H9 (cell line): ENCODE results near the gene NACA. TPM values are rescaled to one million over a fixed set of nuclear protein-coding genes. Genes with fewer than 3 reads are reported as not detected.

Source experiments
- DNase-seq: peaks from one replicate; pipeline ENCODE4 v3.0.0-alpha.2; 2017
- H2AFZ ChIP-seq: one replicate; pipeline ENCODE4 v1.6.1; 2013; ENCODE audit warnings: mild to moderate bottlenecking, low read length, control low read depth, moderate library complexity
- H2AK5ac ChIP-seq: 2 replicates; pipeline ENCODE4 v1.6.1; 2013; ENCODE audit warnings: low read length, control low read depth, mixed read lengths; ENCODE audit not compliant: insufficient read length
- H2BK120ac ChIP-seq: one replicate; pipeline ENCODE4 v1.6.1; 2013; ENCODE audit warnings: low read depth, mild to moderate bottlenecking, low read length, control low read depth, inconsistent platforms; ENCODE audit not compliant: poor library complexity, severe bottlenecking
- H2BK12ac ChIP-seq: 2 replicates; pipeline ENCODE4 v1.6.1; 2013; ENCODE audit warnings: low read length, control low read depth, mixed read lengths, low read depth; ENCODE audit not compliant: insufficient read length
- H2BK15ac ChIP-seq: 2 replicates; pipeline ENCODE4 v1.6.1; 2013; ENCODE audit warnings: low read depth, low read length, control low read depth
- H2BK20ac ChIP-seq: one replicate; pipeline ENCODE4 v1.6.1; 2013; ENCODE audit warnings: low read depth, mild to moderate bottlenecking, low read length, control low read depth, inconsistent platforms; ENCODE audit not compliant: poor library complexity, severe bottlenecking
- H2BK5ac ChIP-seq: 2 replicates; pipeline ENCODE4 v1.6.1; 2013; ENCODE audit warnings: low read length, control low read depth, mixed read lengths; ENCODE audit not compliant: insufficient read length
- H3K14ac ChIP-seq: 2 replicates; pipeline ENCODE4 v1.6.1; 2013; ENCODE audit warnings: low read length, control low read depth; ENCODE audit not compliant: insufficient read depth
- H3K18ac ChIP-seq: 2 replicates; pipeline ENCODE4 v1.6.1; 2013; ENCODE audit warnings: low read depth, mild to moderate bottlenecking, mixed read lengths, low read length, control low read depth; ENCODE audit not compliant: insufficient read length
- H3K23ac ChIP-seq: 2 replicates; pipeline ENCODE4 v1.6.1; 2013; ENCODE audit warnings: low read length, control low read depth, mixed read lengths, low read depth; ENCODE audit not compliant: insufficient read length
- H3K23me2 ChIP-seq: 2 replicates; pipeline ENCODE4 v1.6.1; 2013; ENCODE audit warnings: low read depth, mild to moderate bottlenecking, mixed read lengths, low read length, control low read depth; ENCODE audit not compliant: insufficient read length, poor library complexity, severe bottlenecking
- H3K27ac ChIP-seq: 2 replicates; pipeline ENCODE4 v1.5.1; 2013; ENCODE audit warnings: low read length, control low read depth, mixed read lengths, low read depth; ENCODE audit not compliant: insufficient read length
- H3K27me3 ChIP-seq: 2 replicates; pipeline ENCODE4 v1.6.1; 2013; ENCODE audit warnings: low read length, control low read depth, inconsistent platforms; ENCODE audit not compliant: insufficient read depth
- H3K4ac ChIP-seq: 2 replicates; pipeline ENCODE4 v1.6.1; 2013; ENCODE audit warnings: low read depth, mild to moderate bottlenecking, control low read depth, inconsistent platforms, low read length, moderate library complexity
- H3K4me1 ChIP-seq: 2 replicates; pipeline ENCODE4 v1.6.1; 2013; ENCODE audit warnings: low read length, control low read depth, inconsistent platforms; ENCODE audit not compliant: insufficient read depth
- H3K4me2 ChIP-seq: 2 replicates; pipeline ENCODE4 v1.6.1; 2013; ENCODE audit warnings: low read length, control low read depth, mixed read lengths; ENCODE audit not compliant: insufficient read length, insufficient read depth
- H3K56ac ChIP-seq: 2 replicates; pipeline ENCODE4 v1.6.1; 2013; ENCODE audit warnings: low read depth, mild to moderate bottlenecking, mixed read lengths, low read length, control low read depth; ENCODE audit not compliant: insufficient read length
- H3K79me1 ChIP-seq: 2 replicates; pipeline ENCODE4 v1.6.1; 2013; ENCODE audit warnings: low read depth, mild to moderate bottlenecking, moderate library complexity, low read length, control low read depth, inconsistent platforms; ENCODE audit not compliant: insufficient read depth, poor library complexity, severe bottlenecking
- H3K79me2 ChIP-seq: 2 replicates; pipeline ENCODE4 v1.6.1; 2013; ENCODE audit warnings: low read length, control low read depth, inconsistent platforms; ENCODE audit not compliant: insufficient read depth
- H3K9ac ChIP-seq: 2 replicates; pipeline ENCODE4 v1.6.1; 2013; ENCODE audit warnings: low read length, control low read depth, mixed read lengths; ENCODE audit not compliant: insufficient read length; ENCODE audit errors: extremely low read depth
- H3K9me3 ChIP-seq: one replicate; pipeline ENCODE4 v1.6.1; 2013; ENCODE audit warnings: low read depth, low read length, inconsistent platforms; ENCODE audit not compliant: control insufficient read depth
- H3T11ph ChIP-seq: one replicate; pipeline ENCODE4 v1.6.1; 2013; ENCODE audit warnings: mild to moderate bottlenecking, low read length, control low read depth, inconsistent platforms
- H4K20me1 ChIP-seq: one replicate; pipeline ENCODE4 v1.6.1; 2013; ENCODE audit not compliant: control insufficient read depth, insufficient read length, insufficient read depth
- H4K5ac ChIP-seq: 2 replicates; pipeline ENCODE4 v1.6.1; 2013; ENCODE audit warnings: low read depth, mild to moderate bottlenecking, mixed read lengths, low read length, control low read depth; ENCODE audit not compliant: insufficient read length
- H4K8ac ChIP-seq: replicated peaks from 2 replicates; pipeline ENCODE4 v1.6.1; 2013; ENCODE audit warnings: low read length, control low read depth, mixed read lengths, low read depth; ENCODE audit not compliant: insufficient read length
- H4K91ac ChIP-seq: 2 replicates; pipeline ENCODE4 v1.6.1; 2013; ENCODE audit warnings: low read depth, mild to moderate bottlenecking, moderate library complexity, mixed read lengths, low read length, control low read depth; ENCODE audit not compliant: insufficient read length
- H3K27ac Mint-ChIP-seq, 3 experiments: 2 replicates in 2 of 3; 3 replicates in 1 of 3; pipeline ENCODE4 v1.8.0; 2020 to 2021; ENCODE audit warnings: mixed read lengths in 3 of 3, mild to moderate bottlenecking in 1 of 3, moderate library complexity in 1 of 3
- H3K27me3 Mint-ChIP-seq: 2 replicates; pipeline ENCODE4 v1.8.0; 2021; ENCODE audit warnings: low read depth, mild to moderate bottlenecking, moderate library complexity, mixed read lengths
- H3K36me3 Mint-ChIP-seq, 3 experiments: 2 replicates in 2 of 3; 3 replicates in 1 of 3; pipeline ENCODE4 v1.8.0; 2020 to 2021; ENCODE audit warnings: low read depth in 3 of 3, mixed read lengths in 3 of 3; ENCODE audit not compliant: insufficient read depth in 1 of 3
- H3K4me1 Mint-ChIP-seq, 2 experiments: 2 replicates each; pipeline ENCODE4 v1.8.0; 2020; ENCODE audit warnings: mixed read lengths in 2 of 2
- H3K4me3 Mint-ChIP-seq, 2 experiments: 2 replicates in 1 of 2; 3 replicates in 1 of 2; pipeline ENCODE4 v1.8.0; 2020 to 2021; ENCODE audit warnings: mild to moderate bottlenecking in 2 of 2, mixed read lengths in 2 of 2, moderate library complexity in 1 of 2
- H3K9me3 Mint-ChIP-seq, 2 experiments: 2 replicates in 1 of 2; 3 replicates in 1 of 2; pipeline ENCODE4 v1.8.0; 2020; ENCODE audit warnings: mild to moderate bottlenecking in 2 of 2, mixed read lengths in 2 of 2, moderate library complexity in 1 of 2
- total RNA-seq: library from RNA; stranded (reverse); gene quantifications from 2 replicates; pipeline ENCODE4 v1.2.1, GENCODE V29; 2021
- TF ChIP-seq, protein P1 (sequence below): fragments of 200-600 bp; sonication (generic); conservative IDR thresholded peaks from 3 replicates; pipeline ENCODE4 v1.8.0; 2021; ENCODE audit warnings: antibody characterized with exemption, mild to moderate bottlenecking

NACA gene
- total RNA-seq, 1 experiment from 2014 or later, result 1,204 TPM

DNA sequence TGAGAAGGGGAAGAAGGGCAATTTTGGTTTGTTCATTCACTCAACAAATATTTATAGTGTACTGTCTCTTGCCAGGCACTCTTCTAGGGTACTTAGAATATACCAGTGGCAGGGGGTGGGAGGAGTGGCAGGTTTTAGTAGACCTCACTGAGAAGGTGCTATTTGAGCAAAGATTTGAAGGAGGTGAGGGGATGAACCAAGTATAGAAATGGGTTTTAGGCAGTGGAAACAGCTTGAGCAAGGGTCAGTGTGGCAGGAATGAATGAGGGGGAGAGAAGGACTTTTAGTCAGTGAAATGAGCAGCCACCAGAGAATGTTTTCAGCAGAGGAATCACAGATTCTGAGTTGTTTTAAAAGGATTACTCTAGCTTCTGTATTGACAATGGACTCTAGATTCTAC, 24.8 kb upstream of the NACA start:
- Mint-ChIP-seq H3K4me3 (peak overlapping the region; percentile 33 to 64), H3K9me3 (no peaks in the 10 kb centered on the region), H3K27ac (peak overlapping the region in 2 of 3 experiments; percentile 55 to 56; a peak in 3 of 7 replicates), H3K4me1 (peaks cover 14 to 15% of the 10 kb centered on the region in 2 experiments), H3K27me3 (no peaks in the 10 kb centered on the region), H3K36me3 (peaks cover 32 to 55% (median 50%) of the 10 kb centered on the region in 3 experiments)
- no peak overlapping the region for H2BK20ac ChIP-seq
- H3K4ac ChIP-seq, result no peak overlapping the region
- H4K5ac ChIP-seq, result no peak overlapping the region
- H3K4me1 ChIP-seq, result no peaks in the 10 kb centered on the region
- H3K27me3 ChIP-seq, result no peaks in the 10 kb centered on the region
- DNase-seq, result no peak
- no peak overlapping the region for H2AFZ ChIP-seq
- H3K4me2 ChIP-seq, result no peak overlapping the region
- H3K56ac ChIP-seq, result no peak overlapping the region
- no peaks in the 10 kb centered on the region for H3K9me3 ChIP-seq
- no peaks in the 10 kb centered on the region for H4K20me1 ChIP-seq
- no peak overlapping the region for H2BK120ac ChIP-seq
- no peak overlapping the region for H3K9ac ChIP-seq
- H3K23ac ChIP-seq, result no peak overlapping the region
- H2BK5ac ChIP-seq, result no peak overlapping the region
- H3K18ac ChIP-seq, result no peak overlapping the region
- no peak overlapping the region for H2AK5ac ChIP-seq
- no peak overlapping the region for H2BK12ac ChIP-seq
- no peak overlapping the region for H4K8ac ChIP-seq
- no peak overlapping the region for H3K27ac ChIP-seq
- H3K23me2 ChIP-seq, result peaks cover 9% of the 10 kb centered on the region
- no peaks in the 10 kb centered on the region for H3K79me1 ChIP-seq
- no peak overlapping the region for H3K14ac ChIP-seq
- H2BK15ac ChIP-seq, result no peak overlapping the region
- H3T11ph ChIP-seq, result no peak overlapping the region
- H4K91ac ChIP-seq, result no peak overlapping the region
- no peaks in the 10 kb centered on the region for H3K79me2 ChIP-seq
- TF ChIP-seq, protein P1, sequence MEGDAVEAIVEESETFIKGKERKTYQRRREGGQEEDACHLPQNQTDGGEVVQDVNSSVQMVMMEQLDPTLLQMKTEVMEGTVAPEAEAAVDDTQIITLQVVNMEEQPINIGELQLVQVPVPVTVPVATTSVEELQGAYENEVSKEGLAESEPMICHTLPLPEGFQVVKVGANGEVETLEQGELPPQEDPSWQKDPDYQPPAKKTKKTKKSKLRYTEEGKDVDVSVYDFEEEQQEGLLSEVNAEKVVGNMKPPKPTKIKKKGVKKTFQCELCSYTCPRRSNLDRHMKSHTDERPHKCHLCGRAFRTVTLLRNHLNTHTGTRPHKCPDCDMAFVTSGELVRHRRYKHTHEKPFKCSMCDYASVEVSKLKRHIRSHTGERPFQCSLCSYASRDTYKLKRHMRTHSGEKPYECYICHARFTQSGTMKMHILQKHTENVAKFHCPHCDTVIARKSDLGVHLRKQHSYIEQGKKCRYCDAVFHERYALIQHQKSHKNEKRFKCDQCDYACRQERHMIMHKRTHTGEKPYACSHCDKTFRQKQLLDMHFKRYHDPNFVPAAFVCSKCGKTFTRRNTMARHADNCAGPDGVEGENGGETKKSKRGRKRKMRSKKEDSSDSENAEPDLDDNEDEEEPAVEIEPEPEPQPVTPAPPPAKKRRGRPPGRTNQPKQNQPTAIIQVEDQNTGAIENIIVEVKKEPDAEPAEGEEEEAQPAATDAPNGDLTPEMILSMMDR, result no peak
